HG03342 (cell line): Measurements from ENCODE around the gene GMPPA.

ENCODE experiments used
- ATAC-seq: cut with Tn5 transposase; IDR thresholded peaks from one replicate; pipeline ENCODE4 v1.9.1; 2021; ENCODE audit warnings: mild to moderate bottlenecking, moderate library complexity; ENCODE audit not compliant: unreplicated experiment

GMPPA gene

DNA sequence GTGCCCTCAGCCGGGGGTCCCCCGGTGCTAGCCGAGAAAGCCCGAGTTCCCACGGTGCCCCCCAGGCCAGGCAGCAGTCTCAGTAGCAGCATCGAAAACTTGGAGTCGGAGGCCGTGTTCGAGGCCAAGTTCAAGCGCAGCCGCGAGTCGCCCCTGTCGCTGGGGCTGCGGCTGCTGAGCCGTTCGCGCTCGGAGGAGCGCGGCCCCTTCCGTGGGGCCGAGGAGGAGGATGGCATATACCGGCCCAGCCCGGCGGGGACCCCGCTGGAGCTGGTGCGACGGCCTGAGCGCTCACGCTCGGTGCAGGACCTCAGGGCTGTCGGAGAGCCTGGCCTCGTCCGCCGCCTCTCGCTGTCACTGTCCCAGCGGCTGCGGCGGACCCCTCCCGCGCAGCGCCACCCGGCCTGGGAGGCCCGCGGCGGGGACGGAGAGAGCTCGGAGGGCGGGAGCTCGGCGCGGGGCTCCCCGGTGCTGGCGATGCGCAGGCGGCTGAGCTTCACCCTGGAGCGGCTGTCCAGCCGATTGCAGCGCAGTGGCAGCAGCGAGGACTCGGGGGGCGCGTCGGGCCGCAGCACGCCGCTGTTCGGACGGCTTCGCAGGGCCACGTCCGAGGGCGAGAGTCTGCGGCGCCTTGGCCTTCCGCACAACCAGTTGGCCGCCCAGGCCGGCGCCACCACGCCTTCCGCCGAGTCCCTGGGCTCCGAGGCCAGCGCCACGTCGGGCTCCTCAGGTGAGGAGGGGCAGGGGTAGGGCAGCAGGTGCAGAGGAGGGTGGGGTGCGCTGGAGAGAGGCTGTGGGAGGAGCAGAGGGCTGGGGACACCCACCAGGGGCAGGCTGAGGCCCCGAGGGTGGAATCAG is 14.1 kb upstream of the GMPPA start:
- no peak for ATAC-seq

DNA sequence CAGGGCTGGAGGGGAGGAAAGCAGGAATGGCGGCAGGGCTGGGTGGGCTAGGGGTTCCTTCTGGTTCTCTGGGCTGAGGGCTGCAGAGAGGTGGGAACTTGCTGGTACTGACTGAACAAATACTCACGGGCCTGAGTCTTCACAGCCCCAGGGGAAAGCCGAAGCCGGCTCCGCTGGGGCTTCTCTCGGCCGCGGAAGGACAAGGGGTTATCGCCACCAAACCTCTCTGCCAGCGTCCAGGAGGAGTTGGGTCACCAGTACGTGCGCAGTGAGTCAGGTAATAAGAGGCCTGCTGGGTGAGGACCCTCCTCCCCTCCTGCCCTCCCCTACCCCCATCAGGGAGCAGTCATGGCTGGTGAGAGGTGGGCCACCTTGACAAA is 13.5 kb upstream of the GMPPA start:
- no peak for ATAC-seq

DNA sequence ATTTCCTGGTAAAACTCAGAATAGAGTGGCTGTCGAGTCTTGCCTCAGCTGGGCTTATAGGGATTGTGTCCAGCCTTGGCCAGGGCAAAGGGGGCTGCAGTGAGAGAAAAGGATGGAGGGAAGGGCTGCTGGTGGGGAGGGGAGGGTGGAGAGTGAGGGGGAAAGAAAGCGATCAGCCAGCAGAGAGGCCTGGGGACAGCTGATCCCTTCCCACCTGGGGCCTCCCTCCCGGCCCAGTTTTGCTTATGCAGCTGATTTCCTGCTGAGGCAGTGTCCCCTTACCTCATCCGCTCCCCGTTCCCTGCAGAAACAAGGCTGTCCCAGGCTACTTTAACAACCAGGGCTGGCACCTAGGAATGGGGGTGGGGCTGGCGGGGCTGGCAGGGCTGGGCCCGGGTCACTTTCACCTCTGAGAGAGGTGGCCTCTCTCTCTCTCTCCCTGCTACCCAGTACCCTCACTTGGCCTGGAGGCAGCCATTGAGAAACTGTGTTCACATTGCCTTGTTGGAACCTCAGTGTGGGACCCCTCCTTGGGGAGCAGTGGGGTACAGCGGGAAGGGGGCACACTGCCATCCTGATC is 12.2 kb upstream of the GMPPA start:
- no peak for ATAC-seq

DNA sequence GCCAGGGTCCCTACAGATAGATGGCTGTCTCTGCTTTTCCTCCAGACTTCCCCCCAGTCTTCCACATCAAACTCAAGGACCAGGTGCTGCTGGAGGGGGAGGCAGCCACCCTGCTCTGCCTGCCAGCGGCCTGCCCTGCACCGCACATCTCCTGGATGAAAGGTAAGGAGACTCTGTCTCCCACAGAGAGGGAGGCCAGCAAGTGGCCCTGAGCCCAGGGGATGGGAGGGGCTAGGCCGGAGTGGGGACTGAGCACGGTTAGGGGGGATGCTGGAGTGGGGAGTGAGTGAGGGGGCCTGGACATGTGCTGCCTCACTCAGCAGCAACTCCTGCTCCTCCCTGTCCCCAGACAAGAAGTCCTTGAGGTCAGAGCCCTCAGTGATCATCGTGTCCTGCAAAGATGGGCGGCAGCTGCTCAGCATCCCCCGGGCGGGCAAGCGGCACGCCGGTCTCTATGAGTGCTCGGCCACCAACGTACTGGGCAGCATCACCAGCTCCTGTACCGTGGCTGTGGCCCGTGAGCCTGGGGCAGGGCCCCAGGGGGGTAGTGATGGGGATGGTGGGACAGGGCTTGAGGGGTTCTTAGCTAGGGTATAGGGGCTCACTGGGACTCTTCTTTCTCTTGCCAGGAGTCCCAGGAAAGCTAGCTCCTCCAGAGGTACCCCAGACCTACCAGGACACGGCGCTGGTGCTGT is 10.4 kb upstream of the GMPPA start:
- no peak for ATAC-seq

DNA sequence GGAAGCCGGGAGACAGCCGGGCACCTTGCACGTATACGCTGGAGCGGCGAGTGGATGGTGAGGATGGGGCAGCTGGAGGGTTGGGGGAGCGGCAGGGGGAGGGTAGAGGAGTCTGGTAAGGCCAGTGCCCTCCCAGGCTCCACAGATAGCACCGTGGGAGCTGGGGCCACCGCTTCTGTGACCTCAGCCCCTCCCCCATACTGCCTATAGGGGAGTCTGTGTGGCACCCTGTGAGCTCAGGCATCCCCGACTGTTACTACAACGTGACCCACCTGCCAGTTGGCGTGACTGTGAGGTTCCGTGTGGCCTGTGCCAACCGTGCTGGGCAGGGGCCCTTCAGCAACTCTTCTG is 9.9 kb upstream of the GMPPA start:
- ATAC-seq: no peak

DNA sequence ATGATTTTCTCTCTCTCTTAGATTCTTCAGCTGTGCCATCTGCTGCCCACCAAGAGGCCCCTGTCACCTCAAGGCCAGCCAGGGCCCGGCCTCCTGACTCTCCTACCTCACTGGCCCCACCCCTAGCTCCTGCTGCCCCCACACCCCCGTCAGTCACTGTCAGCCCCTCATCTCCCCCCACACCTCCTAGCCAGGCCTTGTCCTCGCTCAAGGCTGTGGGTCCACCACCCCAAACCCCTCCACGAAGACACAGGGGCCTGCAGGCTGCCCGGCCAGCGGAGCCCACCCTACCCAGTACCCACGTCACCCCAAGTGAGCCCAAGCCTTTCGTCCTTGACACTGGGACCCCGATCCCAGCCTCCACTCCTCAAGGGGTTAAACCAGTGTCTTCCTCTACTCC is 9.4 kb upstream of the GMPPA start:
- no peak for ATAC-seq

DNA sequence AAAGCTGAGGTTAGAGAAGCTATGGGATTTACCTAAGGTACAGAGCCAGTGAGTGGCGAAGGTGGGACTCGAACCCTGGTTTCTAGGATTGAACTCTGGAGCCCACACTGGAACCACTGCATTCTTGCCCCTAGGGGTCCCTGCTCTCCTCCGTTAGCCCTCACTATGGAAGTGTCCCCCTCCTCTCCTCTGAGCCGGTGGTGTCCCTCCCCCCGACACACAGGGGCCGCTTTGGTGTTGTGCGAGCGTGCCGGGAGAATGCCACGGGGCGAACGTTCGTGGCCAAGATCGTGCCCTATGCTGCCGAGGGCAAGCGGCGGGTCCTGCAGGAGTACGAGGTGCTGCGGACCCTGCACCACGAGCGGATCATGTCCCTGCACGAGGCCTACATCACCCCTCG is 8.5 kb upstream of the GMPPA start:
- no peak for ATAC-seq

DNA sequence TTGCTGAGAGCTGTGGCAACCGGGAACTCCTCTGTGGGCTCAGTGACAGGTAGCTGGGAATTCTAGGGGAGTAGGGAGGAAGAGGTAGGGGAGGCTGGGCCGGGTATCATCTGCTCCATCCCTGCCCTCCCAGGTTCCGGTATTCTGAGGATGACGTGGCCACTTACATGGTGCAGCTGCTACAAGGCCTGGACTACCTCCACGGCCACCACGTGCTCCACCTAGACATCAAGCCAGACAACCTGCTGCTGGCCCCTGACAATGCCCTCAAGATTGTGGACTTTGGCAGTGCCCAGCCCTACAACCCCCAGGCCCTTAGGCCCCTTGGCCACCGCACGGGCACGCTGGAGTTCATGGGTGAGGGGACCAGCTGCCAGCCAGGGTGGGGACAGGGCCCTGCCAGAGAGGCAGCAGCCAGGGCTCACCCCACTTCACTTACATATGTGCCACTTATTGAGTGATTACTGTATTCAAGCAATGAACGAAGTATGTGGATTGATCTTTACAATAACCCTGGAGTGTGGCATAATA is 8.0 kb upstream of the GMPPA start:
- no peak for ATAC-seq

DNA sequence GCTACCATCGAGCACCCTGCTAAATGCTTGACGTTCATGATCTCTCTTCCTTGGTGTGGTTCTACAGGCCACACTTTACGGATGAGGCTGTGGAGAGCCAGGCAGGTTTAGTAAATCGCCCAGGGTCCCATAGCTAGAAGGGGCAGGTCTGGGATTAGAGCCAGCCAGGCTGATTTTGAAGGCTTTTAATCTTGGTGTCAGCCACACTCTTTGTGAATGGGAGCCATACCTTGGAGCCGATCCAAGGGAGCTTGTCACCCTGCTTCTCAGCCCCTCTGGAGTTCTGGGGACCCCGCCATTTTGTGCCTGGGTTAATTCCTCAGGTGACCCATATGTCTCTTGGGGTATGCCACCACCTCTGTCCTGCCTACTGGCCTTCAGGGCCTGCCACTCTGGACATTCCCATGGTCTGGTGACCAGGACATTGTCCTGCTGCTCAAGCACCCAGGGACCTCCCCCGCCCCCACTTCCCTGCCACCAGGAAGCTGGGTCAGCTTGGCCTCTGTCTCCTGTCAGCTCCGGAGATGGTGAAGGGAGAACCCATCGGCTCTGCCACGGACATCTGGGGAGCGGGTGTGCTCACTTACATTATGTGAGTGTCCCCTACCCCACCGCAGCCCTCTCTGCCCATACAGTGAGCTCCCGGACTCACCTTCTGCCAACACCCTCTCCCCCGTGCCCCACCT is 7.3 kb upstream of the GMPPA start:
- ATAC-seq: no peak

DNA sequence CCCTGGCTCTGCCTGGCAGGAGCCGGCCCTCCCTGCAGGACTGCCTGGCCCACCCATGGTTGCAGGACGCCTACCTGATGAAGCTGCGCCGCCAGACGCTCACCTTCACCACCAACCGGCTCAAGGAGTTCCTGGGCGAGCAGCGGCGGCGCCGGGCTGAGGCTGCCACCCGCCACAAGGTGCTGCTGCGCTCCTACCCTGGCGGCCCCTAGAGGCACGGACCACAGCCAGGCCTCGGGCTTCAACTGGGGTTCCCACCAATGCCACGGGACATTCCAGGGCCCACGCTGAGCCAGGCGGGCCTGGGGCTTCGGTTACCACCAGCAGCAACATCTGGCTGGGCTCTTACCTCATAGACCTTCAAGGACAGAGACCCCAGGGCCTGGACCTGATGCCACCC is 6.1 kb upstream of the GMPPA start:
- no peak for ATAC-seq

DNA sequence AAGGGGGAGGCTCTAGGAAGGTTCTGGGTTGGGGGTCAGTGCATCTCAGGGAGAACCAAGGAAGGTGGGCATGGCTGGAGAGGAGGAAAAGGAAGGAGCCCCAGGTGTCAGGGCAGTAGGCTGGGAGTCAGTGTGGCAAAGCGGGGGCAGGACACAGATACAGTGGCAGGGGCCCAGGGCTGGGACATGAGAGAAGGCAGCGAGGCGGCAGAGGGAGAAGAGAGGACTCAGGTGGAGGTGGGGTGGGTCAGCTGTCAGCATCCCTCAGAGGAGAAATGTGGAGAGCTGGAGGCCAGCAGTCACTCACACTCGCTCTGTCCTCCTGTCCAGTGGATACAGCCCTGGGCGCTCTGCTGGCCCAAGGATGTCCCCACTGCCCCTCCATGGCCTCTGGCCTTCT is 5.6 kb upstream of the GMPPA start:
- ATAC-seq: no peak

DNA sequence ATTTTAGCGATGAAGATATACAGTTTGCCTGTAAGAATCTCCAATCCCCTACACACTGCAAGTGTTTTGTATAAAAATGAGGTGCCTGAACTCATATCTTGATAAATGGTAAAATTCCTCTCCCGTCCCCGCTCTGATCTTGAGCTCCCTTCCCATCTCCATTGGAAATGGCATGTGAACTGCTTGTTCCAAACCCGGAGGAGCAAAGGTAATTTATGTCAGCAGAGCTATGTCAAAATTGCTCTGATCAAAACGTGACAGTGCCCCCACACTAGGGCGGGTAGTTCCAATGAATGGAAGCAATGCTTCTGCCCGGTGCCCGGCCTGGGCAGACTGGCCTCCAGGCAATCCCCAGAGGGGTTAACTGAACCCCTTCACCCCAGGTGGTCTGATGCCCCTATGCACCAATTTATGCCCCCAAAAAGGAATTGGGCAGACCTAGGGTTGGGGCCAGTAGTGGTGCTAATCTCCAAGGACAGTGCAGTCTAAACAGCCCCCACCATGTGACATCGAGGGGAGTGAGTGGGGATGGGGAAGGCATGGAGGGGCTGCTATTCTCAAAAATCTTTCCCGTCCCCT is 3.6 kb upstream of the GMPPA start:
- no peak for ATAC-seq

DNA sequence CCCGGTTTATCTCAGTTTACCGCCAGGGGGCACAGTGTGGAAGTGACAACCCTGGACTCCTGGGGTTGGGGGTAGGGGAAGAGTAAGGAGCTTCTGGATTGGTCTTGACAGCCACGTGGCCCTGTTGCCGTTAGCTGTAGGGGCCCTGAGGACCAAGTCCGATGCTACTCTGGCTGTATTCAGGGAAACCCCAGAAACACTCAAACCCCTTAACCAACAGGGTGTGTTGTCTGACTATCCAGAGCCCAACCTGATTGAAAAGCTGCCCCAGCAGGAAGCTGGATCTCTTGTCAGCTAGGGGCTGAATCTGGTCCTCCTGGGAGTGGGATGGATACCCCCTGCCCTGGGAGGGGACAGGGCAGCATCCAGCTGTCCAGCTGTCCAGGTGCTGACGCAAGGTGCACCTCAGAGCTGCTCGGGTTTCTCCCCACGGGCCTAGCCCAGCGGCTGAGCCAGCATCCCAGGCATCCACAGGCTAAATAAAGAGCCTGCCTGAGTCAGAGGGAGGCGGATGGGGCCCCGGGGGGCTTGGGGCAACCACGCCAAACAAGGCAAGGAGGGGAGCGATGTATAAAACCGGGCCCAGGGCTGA is 3.1 kb upstream of the GMPPA start:
- ATAC-seq: peak; percentile 28

DNA sequence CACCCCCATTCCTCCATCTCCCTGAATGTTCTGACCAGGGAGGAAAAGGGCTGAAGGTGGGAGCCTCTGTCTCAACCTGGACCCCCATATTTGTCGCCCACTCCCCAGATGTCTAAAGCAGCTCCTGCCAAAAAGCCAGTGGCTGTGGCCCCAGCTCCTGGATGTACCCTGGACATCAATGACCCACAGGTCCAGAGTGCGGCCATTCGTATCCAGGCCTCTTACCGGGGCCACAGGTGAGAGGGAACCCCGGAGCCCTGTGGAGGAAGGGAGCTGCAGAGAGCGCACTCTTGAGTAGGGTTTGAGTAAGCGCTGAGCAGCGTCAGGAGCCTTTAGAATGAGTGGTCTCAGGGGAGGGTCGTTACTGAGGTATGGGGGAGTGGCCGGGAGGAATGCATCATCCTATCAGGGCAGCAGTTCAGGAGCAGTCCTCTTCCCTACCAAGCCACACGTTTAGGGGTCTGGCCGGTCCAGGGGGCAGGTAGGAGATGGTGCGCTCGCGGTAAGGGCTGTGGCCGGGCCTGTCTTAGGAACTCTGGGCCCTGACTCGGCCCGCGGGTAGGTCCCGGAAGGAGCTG is 2.4 kb upstream of the GMPPA start:
- ATAC-seq: no peak

DNA sequence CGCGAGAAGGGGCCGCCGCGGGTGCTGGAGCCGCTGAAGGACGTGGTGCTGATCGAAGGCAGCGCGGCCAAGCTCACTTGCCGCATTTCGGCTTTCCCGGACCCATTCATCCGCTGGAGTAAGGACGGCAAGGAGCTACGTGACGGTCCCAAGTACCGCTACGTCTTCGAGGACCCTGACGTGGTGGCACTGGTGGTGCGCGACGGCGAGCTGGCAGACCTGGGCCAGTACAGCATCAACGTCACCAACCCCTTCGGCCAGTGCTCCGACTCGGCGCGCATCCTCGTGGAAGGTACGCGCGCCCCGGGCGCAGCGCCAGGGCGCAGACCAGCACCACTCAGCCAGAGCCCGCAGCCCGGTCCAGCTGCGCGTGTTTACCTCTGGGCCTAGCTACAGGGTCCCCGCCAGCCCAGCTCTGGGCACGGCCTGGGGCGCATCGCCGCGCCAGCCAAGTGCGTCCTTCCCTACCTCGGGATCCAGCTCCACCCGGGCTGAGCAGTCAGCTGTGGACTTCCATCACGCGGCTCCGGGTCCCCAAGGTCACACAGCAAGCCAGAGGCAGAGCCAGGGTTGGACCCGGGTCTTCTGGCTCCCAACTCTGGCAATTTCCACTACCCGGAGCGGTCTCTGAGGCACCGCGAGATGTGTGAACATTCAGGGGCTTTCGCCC is 1.7 kb upstream of the GMPPA start:
- no peak for ATAC-seq

DNA sequence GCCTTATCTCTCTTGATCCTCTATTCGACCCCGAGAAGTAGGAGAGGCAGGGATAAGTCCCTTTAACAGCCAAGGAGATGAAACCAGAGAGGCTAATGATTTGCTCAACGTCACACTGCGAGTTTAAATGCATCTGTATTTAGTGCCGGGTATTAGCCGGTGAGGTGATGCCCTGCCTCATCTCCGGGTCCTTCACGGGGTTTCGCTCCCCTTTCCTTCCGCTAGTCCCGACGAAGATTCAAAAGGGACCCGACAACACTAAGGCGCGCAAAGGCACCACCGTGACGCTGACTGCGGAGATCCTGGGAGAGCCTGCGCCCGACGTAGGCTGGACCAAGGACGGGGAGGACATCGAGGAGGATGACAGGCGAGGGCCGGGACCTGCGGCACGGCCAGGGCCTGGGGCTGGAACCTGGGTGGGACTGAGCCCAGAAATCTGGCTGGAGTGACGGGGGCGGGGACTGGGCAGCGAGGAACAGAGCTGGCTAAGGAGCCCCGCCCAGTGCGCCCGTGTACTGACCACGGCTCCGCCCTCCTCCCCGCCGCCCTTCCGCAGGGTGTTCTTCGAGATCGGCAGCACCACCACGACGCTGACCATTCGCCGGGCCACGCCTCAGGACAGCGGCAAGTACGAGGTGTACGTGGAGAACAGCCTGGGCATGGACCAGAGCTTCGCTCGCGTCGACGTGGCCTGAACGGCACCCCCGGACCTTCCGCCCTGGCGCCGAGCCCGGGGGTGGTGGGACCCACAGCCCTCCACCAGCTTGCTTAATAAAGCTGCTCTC is 1.0 kb upstream of the GMPPA start:
- no peak for ATAC-seq

DNA sequence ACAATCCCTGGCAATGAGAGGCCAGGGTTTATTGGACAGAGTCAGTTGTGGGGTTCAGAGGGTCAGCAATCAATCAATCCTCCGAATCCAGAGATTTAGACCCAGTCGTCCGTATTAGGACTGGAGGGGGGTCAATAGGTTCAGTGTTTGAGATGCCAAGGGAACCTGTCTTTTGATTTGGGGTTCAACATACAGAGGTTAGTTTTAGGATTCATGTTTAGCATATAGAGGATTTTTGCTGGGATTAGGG is 292 bp downstream of the GMPPA start:
- ATAC-seq: no peak

DNA sequence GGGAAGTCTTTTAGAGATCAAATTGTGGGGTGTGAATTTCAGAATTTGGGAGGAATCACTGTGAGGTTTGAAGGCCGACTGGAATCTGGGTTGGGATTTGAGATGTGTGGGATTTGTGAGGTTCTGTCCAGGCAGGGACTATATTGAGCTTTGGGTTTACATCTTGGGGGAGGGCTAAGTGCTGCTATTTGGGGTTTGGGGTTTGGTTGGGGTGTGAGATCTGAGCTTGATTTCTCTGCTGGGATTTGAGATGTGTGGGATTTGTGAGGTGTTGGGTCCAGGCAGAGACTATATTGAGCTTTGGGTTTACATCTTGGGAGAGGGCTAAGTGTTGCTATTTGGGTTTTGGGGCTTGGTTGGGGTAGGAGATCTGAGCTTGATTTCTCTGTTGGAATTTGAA is 864 bp downstream of the GMPPA start:
- no peak for ATAC-seq

DNA sequence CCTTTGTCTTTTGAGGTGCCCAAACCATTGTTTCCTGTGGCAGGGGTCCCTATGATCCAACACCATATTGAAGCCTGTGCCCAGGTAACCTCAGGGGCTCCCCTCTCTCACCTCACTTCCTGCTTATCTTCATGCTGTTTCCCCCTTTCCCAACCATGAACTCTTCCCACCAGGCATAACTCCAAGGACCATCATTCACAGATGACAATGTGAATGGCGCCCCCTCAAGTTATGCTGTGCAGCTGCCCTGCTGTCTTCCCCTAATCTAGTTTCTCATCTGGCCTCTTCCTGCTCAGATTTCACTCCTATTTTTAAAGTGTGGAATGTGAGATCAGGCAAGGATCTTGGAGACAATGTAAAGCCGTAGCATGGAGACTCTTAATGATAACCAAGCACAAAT is 1.4 kb downstream of the GMPPA start:
- ATAC-seq: no peak
